Articular chondrocyte of knee joint (primary cell): ENCODE measurements around the gene KCND1. TPM values are rescaled to one million over a fixed set of nuclear protein-coding genes. Genes with fewer than 3 reads are reported as not detected.

Experiments
- small RNA-seq: library from RNA; depleted of rRNA; stranded (forward); fragments of <200 nt; gene quantifications from one replicate; pipeline ENCODE3, GENCODE V24; 2012
- total RNA-seq: library from RNA; depleted of rRNA; stranded (reverse); fragments of >200 nt; gene quantifications from 2 replicates; pipeline ENCODE4 v1.2.3, GENCODE V29; 2012

Gene KCND1
- total RNA-seq: 0.39 and 0.43 TPM in 2 replicates

DNA sequence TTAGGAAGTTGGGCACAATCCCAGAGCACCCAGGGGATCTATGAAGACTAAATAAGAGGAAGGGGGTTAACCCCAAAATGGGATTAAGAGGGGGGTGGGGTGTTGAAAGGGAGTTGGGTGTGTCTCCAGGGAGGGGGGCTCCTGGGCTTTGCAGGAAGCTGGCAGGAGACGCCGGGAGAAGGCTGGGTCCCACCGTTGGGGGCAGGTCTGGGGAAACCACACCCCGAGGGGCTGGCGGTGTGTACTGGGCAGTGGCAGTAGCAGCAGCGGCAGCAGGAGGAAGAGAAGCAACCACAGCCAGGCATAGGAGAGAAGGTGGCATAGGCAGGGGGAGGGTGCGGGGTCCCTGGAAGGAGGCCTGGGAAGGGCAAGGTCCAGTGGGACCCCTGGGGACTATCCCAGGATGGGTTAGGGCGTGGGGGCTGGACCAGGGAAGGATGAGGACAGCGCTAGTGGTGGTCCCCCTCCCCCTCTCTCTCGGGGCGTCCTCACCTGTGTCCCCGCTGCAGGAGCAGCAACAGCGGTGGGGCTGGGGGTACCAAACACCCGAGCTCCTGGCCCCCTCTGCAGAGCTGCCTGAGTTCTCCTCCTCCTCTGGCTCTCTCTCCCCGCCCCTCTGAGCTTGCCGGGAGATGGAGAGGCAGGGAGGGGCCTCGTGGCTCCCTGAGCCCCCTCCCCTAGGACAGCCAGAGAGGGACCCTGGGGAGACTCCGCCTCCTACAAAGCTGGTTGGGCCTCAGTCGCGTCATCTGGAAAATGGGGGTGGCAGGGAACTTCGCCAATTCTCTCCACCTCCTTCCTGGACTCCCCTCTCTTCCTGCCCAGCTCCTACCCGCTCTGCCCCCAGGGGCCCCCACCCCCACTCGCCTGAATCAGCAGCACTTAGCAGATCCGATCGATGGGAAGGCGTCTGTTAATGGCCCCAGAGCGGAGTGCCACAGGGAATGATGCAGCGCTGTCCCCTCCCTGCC lies at the start of gene KCND1:
Gene KCND1, minus strand, starts transcription at position 596 of the 971 bp plus-strand sequence. CDS start 1,573 bp downstream, outside the sequence.

DNA sequence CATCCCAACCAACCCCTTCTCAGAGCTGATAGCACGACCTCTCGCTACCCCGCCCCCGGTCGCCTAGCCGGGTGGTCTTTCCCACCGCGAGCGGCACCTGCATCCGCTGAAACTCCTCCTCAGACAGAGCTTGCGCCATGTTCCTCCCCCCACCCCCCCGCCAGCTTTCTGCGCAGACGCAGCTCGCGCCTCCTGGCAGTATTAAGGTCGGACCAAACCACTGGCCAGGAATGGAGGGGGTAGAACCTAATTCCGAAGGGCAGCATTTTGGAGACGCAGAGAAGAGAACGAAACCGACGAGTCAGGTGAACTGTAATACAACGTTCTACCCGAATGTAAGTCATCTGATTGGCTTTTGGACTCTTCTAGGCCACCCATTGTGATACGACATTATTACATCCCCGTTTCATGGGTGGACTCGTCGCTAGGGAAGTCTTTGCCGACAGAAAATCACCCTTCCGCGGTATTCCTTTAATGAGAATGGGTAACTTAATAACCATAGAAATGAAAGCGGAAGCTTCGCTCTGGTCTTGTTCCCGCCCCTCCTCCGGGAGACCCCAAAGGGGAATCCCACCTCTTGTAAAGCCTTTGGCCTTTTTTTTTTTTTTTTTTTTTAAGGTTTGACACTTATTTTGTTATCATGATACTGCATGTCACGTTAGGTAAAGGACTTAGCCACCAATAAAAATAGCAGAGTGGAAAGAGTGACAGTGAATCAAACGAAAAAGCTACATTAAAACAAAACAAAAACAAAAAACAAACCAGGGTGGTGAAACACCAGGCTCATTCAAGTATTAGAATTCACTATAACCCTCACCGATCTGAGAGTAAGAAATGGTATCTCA lies 30.7 kb upstream of the KCND1 start, which contains the start of gene GRIPAP1:
Gene GRIPAP1, minus strand, starts transcription at position 174 of the 845 bp plus-strand sequence. Its CDS starts 35 bp downstream, at position 139.

DNA sequence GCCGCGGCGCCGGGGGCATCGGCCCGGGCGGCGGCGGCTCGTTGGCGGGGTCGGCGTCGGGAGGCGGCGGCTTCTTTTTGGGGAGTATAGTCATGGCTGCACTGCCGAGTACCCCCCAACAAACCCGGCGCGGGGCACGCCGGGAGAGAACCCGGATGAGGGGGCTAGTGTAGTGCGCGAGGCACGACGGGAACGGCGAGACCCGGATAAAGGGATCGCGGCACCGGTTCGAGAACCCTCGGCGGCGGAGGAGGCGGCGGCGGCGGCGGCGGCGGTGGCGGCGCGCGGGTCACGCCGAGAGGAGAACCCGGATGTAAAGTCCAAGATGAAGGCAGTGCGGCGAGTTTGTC lies 14.2 kb downstream of the KCND1 start, which contains the start of gene OTUD5:
Gene OTUD5, minus strand, starts transcription at position 131 of the 350 bp plus-strand sequence. Its CDS starts 37 bp downstream, at position 94.

DNA sequence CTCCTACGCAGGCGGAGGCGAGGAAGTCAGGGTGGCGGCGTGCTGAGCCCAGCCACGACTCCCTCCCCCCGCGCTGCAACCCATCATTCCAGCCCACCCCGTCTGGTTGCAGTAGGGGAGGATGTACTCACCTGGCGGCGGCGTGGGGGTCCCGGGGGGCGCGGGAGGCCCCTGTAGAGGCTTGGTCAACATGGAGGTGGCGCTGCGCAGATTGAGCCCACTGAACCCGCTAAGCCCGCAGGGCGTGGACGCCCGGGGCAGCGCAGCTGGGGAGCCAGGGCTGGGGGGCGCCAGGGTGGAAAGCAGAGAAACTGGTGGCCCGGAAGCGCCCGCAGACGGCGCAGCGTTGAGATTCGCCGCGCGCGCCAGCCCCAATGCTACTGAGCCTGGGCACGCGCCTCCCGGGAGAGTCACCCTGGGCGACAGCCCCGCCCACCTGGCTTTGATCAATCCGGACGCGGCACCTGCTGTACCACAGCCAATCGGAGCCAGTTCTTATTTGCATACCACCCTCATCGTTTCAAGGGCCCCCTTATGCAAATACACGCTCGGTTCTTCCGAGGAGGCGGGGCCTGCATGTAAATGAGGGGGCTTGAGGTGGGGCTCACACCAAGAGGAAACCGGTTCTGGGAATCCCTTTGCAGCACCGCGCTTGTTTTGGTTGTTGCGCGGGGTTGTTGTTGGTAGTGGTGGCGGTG lies 52.9 kb downstream of the KCND1 start, which contains the start of gene PIM2:
Gene PIM2, minus strand, starts transcription at position 382 of the 698 bp plus-strand sequence. Its CDS starts 190 bp downstream, at position 192.

DNA sequence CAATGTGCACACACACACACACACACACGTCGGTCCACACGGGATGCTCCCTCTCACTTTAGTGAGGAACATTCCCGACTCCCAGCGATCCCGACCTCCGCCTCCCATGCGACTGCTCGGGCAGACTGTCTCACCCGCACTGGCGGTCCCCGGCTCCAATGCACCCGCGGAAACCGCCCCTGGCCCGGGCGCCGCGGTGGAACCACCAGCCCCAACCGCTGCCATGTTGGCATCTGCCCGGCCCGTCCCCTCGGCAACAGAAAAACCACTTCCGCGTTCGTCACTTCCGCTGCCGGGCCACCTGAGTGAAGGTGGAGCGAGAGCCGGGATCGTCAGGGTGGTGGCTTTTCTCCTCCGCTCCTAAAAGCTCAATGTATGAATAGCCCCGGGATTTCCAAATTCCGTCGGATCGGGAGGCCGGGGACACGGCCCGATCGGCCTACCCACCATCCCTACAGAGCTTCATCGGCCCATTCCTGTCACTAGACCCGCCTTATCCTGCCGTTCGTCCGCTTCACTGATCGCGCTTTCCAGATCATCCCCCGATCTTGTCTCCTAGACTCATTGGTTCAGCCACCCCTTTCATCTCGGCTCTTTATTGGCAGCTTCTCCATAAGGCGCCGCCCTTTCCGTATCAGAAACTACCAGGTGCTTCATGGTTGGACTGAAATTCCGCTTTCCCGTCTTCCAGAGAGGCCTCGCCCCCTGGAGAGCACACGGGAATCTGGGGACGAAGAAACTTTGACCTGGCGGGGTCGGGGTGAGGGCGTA lies 60.0 kb downstream of the KCND1 start, which contains the start of gene SLC35A2:
Gene SLC35A2, minus strand, starts transcription at position 235 of the 771 bp plus-strand sequence. Its CDS starts 10 bp downstream, at position 225.

Small RNA genes within 50 kb of the gene (small RNA-seq; reads per million reads assigned to genes)
- gene RNU6-722P: 0.11 reads per million

Other genes starting within 250 kb of the KCND1 start
- not detected in 2 replicates for gene GLOD5, start 210.1 kb downstream of the KCND1 start, total RNA-seq
- gene GATA1, start 185.3 kb downstream of the KCND1 start, total RNA-seq: not detected in 2 replicates
- gene HDAC6, start 169.8 kb downstream of the KCND1 start, total RNA-seq: 24.8 and 27.5 TPM in 2 replicates
- not detected in 2 replicates for gene ERAS, start 145.3 kb downstream of the KCND1 start, total RNA-seq
- 0.13 and 0.32 TPM in 2 replicates for gene PCSK1N, start 136.2 kb downstream of the KCND1 start, total RNA-seq
- gene TIMM17B, start 74.1 kb downstream of the KCND1 start, total RNA-seq: 11.9 and 13.6 TPM in 2 replicates
- 28.2 and 30.1 TPM in 2 replicates for gene PQBP1, start 73.9 kb downstream of the KCND1 start, total RNA-seq
- 15.5 and 17.4 TPM in 2 replicates for gene SLC35A2, start 60.2 kb downstream of the KCND1 start, total RNA-seq
- gene PIM2, start 52.8 kb downstream of the KCND1 start, total RNA-seq: 4.6 and 6.5 TPM in 2 replicates
- gene OTUD5, start 14.2 kb downstream of the KCND1 start, total RNA-seq: 27.3 and 27.7 TPM in 2 replicates
- gene GRIPAP1, start 30.4 kb upstream of the KCND1 start, total RNA-seq: 10.8 and 11.7 TPM in 2 replicates
- gene TFE3, start 71.5 kb upstream of the KCND1 start, total RNA-seq: 35.4 and 37.4 TPM in 2 replicates
- gene CCDC120, start 87.2 kb upstream of the KCND1 start, total RNA-seq: 0.91 and 1.5 TPM in 2 replicates
- 11.7 and 14.0 TPM in 2 replicates for gene PRAF2, start 102.2 kb upstream of the KCND1 start, total RNA-seq
- gene WDR45, start 108.0 kb upstream of the KCND1 start, total RNA-seq: 49.0 and 55.9 TPM in 2 replicates
- 14.3 and 15.7 TPM in 2 replicates for gene GPKOW, start 151.9 kb upstream of the KCND1 start, total RNA-seq
- 2.8 and 3.1 TPM in 2 replicates for gene MAGIX, start 190.9 kb upstream of the KCND1 start, total RNA-seq
- gene PLP2, start 200.1 kb upstream of the KCND1 start, total RNA-seq: 53.6 and 66.4 TPM in 2 replicates
- gene PRICKLE3, start 214.5 kb upstream of the KCND1 start, total RNA-seq: 6.1 and 7.6 TPM in 2 replicates
- gene SYP, start 228.3 kb upstream of the KCND1 start, total RNA-seq: 0.22 and 0.39 TPM in 2 replicates